Measurements from ENCODE around the gene TMEM187.
"Not testable (repeated sequence)": the region's sequence is repeated elsewhere in the genome, so short reads cannot be mapped to it uniquely, and the experiment has no call there.

TMEM187 gene

DNA sequence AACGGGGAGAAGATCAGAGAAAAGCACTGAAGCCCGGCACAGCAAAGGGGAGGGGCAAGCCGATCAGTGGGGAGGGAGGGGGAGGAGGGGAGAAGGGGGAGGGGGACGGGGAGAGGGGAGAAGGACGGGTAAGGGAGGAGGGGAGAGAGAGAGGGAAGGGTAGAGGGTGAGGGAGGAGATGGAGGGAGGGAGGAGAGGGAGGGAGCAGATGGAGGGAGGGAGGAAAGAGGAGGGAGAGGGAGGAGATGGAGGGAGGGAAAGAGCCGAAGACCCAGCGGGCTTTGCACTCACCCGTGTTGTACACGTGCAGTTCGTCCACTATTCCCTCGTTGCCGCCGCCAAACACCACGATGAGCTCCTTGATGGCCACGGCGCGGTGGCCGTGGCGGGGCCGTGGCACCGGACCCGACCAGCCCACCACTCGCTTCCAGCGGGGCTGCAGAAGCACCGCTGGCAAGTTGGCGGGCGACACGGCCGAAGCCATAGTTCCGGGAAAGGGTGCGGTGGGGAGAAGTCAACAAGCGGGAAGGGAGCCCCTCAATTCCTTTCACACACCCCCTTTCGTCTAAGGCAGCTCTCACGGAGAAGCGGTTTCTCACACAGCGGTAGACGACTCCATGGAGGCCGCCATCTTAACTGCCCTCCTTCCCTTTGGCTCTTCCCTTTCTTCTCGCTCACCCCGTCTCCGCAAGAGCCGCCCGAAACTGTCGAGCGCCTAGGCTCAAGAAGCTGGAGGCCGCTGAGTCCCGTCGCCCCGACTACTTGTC, 2.0 kb upstream of the TMEM187 start:
- DNase-seq, result peak; percentile 80

DNA sequence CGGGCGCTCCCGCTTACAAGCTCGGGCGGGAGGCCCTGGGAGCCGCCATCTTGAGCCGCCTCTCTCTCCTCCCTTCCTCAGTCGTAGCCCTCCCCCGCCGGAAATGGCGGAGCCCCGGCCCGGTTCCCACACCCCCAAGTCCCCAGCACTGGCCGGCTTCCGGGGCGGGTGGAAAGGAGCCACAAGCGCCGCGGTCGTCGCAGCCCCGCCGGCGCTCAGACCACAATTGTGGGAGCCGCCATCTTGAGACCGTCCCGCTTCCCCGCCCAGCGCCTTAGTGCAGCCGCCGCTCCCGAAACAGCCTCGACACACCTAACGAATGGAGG, 1.5 kb upstream of the TMEM187 start:
- peak; percentile 81 for DNase-seq

DNA sequence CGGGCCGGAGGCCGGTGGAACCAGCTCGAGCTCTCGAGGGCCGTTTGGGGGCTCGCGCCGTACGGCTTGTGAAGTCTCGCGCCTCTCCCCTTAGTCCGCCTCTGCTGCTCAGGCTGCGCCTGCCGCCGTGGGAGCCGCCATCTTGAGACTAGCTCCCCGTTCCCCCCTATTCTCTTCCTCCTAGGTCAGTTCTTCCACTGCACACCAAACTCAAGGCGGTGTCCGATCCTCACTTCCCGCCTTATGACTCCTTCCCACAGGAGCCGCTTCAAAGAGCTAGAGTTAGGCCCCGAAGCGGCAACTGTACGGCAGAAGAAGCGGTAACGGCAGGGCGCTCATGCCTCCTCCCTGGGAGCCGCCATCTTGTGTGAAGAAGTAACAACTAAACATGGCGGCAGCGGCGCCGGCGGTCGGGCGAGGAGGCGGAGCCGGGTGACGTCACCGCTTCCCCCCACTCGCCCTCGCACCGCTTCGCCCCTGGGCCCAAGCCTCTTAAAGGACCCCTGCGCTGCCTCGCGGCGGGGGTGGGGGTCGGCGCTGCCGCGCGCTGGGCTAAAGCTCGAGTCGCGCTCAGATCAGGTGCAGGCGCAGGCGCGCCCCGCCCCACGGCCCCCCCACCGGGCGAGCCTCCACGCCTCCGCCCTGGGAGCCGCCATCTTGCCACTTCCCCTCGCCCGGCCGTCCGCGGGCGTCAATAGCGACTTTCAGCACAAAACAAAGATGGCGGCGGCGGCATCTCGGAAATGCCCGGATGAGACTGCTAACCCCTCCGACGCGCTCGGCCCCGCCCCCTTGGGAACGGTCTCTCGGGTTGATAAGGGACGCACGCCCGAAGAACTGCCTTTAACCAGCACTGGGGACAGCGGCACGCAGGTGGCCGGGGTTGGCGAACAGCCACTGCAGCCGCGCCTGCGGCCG, 845 bp upstream of the TMEM187 start, which contains the start of gene HCFC1:
HCFC1 (minus strand) TSS at position 369 of the 918 bp plus-strand sequence. CDS start 978 bp downstream, outside the sequence.
- DNase-seq, result peak; percentile 95

DNA sequence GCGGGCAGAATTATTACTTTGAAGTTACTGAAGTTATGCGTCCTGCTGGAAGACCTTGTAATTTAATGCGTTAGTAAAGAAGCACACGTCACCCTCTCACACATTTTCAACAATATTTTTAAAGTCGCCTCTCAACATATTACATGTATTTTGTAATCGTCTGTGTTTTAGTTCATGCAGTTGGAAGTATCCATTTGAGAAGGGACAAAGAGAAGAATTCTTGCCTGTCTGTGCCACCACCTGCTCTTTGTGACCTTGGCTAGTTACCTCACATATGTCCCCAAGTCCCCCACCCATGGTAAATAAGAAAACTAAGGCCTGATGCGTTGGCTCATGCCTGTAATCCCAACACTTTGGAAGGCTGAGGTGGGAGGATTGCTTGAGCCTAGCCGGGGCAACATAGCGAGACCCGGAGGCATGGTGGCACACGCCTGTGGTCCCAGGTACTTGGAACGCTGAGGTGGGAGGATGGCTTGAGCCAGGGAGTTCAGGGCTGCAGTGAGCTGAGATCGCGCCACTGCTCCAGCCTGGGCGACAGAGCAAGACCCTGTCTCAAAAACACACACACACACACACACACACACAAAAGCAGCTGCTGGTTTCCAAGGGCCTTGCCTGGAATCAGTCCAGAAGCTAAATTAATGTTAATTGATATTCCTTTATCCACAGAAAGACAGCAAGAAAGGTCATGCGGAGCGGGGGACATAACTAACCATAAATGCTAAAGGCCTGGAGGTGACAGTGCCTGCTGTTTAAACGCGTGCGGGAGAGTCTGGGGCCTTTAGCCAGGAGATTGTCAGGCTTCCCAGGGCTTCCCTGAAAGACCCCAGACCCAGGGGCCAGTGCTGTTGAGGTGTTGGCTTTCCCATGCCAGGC, 811 bp downstream of the TMEM187 start:
- no peak for DNase-seq

DNA sequence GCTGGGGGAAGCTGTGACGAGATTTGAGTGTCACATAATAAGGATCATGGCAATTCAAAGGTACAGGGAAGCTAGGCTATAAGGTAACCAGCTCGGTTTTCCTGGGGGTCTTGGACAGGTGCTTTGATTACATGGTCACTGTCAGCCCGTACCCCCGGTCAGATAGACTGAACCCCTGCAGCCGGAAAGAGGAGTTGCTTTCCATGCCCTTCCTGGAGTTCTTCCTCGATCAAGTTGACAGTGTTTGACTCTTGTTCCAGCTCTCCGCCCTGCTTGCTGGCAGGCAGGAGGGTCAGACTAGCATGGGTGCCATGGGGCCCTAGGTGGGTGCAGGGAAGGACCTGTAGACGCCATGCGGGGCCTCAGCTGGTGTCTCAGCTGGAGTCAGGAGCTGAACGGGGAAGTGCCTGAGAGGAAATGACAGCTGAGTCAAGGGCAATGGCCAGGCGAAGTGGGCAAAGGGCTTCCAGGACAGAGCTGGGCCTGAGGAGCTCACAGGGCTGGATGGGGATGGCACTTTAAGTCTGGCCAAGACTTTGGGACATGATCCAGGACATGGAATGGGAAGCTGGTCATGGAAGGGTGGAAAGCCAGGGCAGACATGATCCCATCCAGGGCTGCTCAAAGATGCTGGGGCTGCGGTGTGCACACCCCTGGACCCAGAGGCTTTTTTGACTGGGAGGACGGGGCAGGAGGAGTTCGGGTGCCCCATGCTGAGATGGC, 1.6 kb downstream of the TMEM187 start:
- no peak for DNase-seq

DNA sequence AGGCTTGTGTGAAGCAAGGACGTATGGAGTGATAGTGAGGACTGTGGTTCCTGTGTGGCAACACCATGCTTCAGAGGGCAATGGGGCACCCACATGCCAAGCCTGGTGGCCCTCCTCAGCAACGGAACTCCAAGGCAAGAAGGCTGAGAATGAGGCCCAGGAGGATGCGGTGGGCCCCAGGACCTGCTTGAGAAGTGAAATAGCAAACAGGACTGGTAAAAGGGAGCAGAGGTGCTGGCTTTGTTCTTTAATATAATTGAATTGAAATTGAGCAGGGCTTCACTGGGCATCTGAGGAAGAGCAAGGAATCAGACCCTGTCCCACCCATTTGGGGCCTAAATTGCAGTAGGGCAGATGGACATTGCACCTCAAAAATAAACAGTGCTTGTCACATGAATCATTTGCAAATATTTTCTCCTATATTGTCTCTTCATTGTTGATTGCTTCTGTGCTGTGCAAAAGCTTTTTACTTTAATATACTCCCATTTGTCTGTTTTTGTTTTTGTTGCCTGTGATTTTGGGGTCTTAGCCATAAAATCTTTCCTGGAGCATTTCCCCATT, 2.3 kb downstream of the TMEM187 start:
- DNase-seq, result no peak

DNA sequence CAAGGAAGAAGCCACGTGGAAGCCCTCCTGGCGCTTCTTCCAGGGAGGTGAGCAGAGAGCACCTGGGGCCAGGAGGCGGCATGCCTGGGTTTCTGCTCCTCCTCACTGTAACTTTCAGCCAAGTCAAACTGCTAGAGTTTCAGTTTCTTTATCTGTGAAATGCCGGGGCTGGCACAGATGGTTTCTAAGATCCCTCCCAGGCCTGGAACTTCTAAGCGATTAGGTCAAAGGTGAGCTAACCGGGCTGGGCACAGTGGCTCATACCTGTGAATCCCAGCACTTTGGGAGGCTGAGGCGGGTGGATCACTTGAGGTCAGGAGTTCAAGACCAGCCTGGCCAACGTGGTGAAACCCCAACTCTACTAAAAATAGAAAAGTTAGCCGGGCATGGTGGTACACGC, 7.8 kb downstream of the TMEM187 start:
- DNase-seq, result not testable (repeated sequence)

DNA sequence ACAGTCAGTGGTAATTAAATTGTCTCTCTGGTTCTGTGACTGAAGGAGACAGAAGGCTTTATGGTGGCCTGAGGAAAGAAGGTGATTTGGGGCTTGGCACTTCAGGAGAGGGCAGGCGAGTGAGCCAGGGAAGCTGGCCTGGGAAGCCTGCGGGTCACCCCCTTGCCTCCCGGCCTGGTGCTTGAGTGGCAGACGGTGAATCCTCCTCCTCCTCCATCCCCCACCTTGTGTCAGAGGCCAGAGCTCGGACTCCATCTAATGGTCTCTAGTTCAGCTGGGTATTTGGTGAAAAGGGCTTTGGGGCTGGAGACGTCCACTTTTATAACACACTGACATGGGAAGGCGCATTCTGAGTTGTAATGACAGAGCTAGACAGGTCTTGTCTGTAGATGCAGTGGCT, 8.7 kb downstream of the TMEM187 start:
- DNase-seq, result no peak

DNA sequence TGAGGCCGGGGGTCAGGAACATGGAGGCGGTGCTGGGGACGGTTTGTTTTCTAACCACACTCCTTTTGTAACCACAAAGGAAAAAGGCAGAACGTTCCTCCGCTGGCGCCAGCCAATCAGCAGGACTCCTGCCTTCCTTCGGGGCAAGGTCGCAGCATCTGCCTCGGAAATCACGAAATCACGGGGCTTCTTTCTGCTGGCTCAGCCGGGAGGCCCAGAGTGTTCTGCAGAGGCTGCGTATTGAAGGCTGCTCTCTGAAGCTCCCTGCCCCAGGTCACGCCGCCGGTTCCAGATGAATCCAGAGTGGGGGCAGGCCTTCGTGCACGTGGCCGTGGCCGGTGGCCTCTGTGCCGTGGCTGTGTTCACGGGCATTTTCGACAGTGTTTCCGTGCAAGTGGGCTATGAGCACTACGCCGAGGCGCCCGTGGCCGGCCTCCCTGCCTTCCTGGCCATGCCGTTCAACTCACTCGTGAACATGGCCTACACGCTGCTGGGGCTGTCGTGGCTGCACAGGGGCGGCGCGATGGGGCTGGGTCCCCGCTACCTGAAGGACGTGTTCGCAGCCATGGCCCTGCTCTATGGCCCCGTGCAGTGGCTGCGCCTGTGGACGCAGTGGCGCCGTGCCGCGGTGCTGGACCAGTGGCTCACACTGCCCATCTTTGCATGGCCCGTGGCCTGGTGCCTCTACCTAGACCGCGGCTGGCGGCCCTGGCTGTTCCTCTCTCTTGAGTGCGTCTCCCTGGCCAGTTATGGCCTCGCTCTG, 9.4 kb downstream of the TMEM187 start:
- DNase-seq, result no peak

DNA sequence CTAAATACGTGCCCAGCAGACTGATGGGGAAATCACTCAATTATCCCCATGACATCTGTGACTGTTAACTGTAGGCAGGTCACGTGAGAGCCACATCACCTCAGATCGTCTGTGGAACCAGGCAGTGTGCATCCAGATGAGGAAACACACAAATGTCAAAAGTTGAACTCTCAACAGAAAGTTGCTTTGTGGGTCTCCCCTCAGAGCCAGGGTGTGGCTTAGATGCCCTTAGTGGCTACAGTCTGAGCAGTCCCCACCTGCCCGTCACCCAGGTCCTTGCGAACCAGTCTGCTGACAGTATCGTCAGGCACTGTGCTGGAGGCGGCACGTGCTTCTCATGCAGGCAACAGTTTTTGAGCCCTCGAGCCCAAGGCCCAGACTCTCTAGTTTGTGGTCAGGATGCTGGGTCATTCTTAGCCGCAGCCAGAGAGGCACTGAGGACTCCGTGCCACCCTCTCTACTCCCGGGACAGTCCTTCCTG, 10.8 kb downstream of the TMEM187 start:
- DNase-seq, result no peak

DNA sequence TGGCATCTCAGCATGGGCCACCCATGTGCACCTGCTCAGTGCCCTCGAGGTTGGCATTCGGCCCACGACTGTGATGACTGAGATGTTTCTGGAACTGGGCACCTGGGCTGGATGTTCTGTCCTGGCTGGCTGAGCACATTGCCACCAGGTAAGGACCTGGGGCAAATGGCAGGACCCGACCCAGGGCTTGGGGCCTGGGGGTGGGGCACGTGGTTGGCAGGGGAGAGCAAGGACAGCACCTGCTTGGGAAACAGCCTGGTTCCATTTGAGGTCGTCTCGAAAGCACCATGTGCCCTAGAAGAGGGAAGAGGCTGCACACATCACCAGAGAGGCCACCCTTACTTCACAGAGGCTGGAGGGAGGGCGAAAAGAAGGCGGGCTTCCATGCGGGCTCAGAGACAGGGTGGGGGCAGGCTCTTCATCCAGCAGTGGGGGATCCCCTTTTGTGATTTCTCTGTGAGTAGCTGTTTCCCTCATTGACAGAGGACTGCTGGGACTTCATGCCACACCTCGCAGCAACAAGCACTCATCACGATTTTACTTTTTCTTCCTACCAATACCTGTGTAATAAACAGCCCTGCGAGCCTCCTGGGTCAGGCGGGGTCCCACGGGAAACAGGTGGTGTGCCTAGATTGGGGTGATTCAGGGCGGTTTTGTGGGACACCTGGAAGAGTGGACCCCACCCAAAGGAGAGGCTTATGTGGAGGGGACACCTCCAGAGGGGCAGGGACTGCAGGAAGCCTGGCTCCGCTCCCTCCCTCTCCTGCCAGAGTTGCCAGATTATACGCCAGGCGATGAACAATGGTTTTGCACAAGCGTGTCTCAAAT, 12.0 kb downstream of the TMEM187 start:
- no peak for DNase-seq

DNA sequence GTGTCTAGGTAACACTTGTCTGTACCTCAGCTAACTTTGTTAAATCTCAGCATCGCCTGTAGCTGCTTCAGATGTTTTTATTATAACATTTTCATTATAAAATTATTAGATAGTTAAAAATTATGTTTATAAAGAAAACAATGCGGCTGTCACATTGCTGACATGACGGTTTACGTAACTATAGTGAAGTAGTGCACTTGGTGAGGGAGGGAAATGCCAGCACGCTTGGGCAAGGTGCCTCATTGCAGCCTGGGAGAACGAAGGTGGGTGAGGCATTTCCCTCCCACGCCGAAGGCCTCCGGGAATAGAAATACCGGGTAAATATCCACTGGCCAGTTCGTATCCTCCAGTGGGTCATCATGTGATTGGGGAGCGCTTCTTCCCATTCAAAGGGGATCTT, 15.9 kb downstream of the TMEM187 start:
- no peak for DNase-seq

DNA sequence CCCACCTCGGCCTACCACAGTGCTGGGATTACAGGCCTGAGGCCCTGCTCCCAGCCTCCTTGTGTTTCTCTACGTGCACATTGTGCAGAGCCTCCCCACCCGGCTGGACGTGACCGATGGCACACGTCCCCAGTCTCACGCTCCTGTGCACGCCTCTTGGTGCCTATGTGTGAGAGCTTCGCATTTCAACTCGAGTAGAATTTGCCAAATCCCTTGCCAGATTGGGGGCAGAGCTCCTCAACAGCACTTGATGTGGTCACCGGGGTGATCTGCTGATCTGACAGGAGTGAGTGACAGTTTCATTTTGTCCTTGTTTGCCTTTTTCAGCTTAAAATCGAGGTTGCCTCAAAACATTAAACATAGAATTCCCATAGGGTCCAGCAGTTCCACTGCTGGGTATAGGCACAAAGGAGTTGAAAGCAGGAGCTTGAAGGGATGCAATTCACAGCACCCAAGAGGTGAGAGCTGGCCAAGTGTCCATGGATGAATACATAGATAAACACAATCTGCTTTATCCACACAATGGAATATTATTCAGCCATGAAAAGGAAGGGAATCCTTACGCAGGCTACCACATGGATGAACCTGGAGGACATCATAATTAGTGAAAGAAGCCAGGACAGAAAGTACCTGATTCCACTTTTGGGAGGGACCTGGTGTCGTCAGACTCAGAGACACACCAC, 17.6 kb downstream of the TMEM187 start:
- DNase-seq, result no peak

DNA sequence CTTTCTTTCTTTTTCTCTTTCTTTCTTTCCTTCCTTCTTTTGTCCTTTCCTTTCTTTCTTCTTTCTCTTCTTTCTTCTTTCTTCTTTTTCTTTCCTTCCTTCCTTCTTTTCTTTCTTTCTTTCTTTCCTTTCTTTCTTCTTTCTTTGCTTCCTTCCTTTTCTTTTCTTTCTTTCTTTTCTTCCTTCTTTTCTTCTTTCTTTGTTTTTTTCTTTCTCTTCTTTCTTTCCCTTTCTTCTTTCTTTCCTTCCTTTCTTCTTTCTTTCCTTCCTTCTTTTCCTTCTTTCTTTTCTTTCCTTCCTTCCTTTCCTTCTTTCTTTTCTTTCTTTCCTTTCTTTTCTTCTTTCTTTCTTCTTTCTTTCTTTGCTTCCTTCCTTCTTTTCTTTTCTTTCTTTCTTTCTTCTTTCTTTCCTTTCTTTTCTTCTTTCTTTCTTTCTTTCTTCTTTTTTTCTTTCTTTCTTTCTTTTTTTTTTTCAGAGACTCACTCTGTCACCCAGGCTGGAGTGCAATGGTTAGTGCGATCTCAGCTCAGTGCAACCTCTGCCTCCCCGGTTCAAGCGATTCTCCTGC, 18.5 kb downstream of the TMEM187 start:
- no peak for DNase-seq

DNA sequence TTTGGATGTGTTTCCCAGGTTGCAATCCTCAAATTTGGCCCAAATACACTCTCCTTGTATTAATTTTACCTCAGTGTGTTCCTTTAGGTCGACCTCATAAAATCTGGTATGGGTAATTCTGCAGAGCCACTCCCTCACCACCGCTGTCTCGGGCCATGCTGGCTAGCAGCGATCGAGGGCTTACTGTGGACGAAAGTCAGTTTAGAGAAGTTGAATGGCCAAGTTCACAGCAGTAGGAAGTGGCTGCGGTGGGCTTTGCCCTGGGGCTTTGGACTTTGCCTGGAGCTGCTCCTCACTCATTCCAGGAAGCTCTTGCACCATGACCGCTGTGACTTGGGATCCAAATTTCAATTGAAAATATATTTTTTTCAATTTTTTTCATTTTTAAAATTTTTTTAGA, 19.6 kb downstream of the TMEM187 start:
- no peak for DNase-seq

DNA sequence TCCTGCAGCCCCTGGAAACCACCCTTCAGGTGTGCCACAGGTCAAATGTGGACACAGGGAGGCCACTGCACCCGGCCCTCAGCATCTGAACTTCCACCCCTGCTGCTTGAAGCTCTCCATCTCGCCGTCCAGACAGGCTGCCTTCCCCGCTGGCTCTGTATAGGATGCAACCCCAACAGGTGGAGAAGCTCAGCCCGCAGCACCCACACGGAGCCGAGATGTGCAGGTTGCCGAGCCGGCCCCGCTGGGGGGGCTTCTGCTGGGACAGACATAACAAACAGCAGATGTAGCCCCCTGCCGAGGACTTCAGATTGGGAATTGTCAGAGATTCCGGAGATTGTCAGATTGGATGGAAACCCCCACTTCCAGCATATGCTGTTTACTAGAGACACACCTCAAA, 20.5 kb downstream of the TMEM187 start:
- DNase-seq, result no peak

DNA sequence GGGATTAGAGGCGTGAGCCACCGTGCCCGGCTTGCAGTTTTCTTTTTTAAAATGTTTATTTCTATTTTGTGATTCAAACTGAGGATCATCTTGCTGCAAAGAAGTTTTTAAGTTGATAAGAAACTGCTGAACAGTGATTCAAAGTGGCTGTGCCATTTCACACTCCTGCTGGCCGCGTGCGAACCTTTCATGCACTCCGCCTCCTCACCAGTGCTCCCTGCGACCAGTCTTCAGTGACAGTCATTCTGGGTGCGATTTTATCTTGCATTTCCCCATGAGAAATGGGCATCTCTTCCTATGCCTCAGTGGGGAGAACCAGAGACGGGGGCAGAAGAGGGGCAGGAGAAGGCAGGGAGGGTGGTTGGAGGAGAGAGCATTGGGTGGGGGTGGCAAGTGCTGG, 21.4 kb downstream of the TMEM187 start:
- DNase-seq, result no peak

DNA sequence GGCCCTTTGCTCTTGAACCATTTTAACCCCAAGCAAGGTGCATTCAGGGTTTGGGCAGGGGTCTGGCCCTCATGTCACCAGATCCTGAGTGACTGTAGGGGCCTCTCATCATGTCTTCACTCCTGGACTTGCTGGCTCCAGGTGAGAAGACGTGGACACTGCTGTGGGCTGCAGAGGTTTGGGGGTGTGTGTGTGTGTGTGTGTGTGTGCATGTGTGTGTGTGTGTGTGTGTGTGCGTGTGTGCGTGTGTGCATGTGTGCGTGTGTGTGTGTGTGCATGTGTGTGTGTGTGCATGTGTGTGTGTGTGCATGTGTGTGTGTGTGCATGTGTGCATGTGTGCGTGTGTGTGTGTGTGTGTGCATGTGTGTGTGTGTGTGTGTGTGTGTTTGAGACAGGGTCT, 21.8 kb downstream of the TMEM187 start:
- not testable (repeated sequence) for DNase-seq

DNA sequence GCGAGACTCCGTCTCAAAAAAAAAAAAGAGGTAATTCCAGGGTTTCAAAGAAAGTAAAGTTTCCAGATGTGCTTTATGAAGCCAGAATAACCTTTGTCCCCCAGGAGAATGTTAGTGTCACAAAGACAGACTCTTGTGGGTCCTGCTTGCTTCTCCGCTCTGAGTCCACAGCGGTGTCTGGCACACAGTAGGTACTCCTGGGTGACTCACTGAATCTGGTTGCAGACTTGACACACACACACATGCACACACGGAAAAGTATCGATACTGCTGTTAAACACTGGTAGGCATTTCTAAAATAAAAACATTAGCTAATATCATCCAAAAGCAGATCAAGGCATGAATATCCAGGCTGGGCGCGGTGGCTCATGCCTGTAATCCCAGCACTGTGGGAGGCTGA, 22.9 kb downstream of the TMEM187 start:
- no peak for DNase-seq
